Stimulated activated CD4-positive, alpha-beta T cell treated with anti-CD3 and anti-CD28 coated beads, Interleukin-12 subunit alpha, Interleukin-12 subunit beta, amount 100 ng/mL, for 24 hours (primary cell): ENCODE results near the gene HIF3A.

ENCODE experiments used
- DNase-seq, 2 experiments: peaks; one replicate each; pipeline ENCODE4 v3.0.0-alpha.2; 2020; ENCODE audit warnings: low read depth in 2 of 2

The HIF3A gene

DNA sequence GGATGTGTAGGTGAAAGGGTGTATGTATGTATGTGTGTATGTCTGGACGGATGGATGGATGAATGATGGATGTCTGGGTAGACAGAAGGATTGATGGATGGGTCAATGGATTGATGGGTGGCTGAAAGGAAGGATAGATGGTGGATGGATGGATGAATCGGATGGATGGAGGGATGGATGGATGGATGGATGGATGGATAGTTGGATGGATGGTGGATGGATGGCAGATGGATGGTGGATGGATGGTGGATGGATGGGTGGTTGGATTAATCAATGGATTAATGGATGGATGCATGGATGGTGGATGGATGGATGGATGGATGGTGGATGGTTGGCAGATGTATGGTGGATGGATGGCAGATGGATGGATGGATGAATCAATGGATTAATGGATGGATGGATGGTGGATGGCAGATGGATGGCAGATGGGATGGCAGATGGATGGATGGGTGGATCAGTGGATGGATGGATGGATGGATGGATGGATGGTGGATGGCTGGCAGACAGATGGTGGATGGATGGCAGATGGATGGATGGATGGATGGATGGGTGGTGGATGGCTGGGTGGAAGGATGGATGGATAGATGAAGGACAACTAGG lies 33.6 kb downstream of the HIF3A start:
- DNase-seq, result no peak

DNA sequence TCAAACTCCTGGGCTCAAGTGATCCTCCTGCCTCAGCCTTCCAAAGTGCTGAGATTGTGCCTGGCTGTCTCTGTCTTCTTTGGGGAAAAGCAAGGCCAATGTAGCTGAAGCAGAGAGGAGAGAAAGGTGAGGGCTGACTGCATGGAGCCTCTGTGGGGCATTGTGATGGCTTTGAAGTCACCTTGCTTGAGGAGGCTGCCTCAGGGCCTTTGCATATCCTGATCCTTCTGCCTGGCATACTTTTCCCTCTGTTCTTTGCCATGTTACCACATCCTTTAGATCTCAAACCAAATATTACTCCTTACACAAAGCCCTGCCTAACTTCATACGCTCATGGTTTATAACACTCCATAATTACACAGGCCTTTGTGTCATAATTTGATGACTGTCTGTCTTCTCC lies 40.6 kb downstream of the HIF3A start:
- DNase-seq, result no peak

DNA sequence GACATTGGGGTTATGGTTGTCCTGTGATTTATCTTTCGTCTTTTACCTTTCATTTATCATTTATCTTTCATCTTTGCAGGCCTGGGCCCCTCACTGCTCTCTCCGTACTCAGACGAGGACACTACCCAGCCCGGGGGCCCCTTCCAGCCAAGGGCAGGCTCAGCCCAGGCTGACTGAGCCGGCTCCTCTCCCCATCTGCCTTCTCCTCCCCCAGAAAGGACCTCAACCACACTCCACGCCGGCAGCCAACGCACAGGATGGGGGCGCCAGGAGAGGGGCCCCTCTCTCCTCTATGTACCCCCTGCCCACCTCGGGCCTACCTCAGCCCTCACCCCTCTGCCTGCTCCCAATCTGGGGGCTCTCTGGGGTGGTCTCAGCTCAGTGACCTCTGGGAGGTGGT lies 42.6 kb downstream of the HIF3A start:
- DNase-seq, result no peak

DNA sequence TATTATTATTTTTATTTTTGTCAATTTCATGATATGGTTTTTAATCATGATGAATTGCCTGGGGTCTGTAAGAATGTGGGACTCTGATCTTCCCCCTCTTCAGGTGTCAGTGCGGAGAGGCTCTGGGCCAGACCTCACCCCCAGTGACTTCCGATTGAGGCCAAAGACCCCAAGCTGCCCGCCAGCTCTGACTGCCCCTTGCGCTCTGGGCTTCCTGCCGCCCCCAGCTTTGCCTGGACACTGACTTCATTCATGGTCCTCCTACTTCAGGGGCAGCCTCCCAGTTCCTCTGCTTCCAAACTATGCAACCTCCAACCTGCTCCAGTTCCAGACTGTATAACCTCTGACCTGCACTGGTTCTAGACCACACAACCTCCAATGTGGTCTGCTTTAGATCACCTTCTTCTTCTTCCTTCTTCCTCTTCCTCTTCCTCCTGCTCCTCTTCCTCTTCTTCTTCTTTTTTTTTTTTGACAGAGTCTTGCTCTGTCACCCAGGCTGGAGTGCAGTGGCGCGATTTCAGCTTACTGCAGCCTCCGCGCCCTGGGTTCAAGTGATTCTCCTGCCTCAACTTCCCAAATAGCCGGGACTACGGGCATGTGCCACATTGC lies 43.3 kb downstream of the HIF3A start:
- no peak for DNase-seq

DNA sequence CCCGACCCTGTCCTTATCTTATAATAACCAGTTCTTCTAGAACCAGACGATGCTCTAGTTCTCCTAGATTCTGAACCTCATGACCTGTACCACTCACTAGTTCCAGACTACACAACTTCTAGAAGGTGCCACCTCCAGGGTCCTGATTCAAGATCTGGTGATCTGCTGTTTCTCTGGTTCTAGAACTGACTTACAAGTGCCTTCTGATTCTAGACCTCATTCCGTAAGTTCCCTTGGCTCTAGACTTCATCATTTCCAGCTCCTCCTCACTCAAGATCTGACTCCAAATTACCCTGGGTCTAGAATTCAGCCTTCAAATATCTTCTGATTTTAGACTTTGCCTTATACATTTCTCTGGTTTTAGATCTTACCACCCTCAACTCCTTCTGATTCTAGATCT lies 45.1 kb downstream of the HIF3A start:
- DNase-seq, result no peak

DNA sequence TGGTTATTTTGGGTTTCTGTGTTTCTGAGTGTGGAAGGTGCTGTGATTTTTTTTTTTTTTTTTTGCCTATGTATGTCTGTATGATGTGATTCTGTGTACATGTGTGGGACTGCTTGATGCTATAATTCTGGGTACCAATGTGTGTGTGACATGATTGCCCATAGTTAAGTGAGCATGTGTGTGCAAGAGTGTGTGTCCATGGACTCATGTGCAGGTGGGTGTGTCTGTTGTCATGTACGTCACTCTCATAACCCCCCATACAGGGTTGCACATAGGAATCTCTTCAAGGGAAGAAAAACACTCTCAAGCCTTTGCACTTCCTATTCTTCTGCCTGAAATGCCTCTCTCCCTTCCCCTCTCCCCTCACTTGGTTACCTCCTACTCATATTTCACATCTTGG lies 47.5 kb downstream of the HIF3A start:
- no peak for DNase-seq

DNA sequence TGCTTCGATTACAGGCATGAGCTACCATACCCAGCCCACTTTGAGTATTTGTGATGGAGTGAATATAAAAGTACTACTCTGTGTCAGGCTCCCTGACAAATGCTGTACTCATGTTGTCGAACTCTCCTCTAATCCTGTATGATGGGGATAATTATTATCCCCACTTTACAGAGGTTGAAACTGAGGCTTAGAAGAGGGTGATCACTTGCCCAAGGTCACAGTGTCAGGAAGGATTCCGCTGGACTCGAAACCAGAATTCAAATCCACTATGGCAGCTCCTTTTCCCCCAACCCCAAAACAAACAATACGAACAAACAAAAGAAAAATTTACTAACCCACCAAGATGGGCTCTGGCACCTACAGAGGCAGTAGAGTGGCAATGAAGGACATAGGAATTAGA lies 48.3 kb downstream of the HIF3A start:
- no peak for DNase-seq

DNA sequence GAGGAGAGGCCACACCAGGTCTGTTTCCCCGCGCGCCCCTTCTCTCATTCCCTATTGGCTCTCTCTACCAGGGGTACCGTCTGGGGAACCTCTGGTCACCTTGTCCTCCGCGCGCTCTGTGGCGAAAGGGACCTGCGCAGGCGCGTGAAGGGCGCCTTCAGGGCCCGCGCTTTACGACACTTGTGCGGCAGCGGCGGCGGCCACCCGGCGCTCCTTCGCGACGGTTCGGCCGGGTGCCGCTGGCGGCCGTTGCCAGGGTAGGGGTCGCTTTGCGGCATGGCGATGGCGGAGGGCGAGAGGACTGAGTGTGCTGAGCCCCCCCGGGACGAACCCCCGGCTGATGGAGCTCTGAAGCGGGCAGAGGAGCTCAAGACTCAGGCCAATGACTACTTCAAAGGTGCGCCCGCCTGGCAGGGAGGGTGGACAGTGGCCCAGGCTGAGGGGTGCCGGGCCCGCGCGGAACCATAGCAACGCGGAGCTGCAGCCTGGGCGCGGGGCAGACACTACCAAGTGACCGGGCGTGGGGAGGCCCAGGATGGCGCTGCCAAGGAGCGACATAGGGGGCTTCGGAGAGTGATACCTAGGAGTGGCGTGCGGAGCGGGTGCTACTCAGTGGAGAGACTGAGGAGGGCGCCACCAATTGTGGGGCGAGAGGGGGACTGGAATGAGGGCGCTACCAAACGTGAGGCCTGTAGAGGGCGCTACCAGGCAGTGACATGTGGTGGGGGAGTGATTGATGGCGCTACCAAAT lies 50.2 kb downstream of the HIF3A start, which contains the start of gene PPP5C:
TSS of gene PPP5C (plus strand) at position 267 of the 751 bp plus-strand sequence. CDS start at position 277, 10 bp downstream.
- peak; percentile 73 to 84 for DNase-seq

DNA sequence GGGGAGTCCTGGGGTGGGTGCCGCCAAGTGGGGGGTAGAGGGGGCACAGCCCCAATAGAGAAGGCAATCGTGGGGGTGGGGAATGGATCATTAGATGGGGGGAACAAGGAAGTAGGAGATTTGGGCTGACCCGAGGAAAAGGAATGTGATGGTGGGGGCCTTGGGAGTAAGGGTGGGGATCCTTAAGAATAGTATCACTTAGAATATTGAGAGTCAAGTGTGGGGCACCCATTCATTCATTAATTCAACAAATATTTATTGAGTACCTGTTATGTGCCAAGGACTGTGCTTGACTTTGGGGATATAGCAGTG lies 50.7 kb downstream of the HIF3A start:
- no peak for DNase-seq

DNA sequence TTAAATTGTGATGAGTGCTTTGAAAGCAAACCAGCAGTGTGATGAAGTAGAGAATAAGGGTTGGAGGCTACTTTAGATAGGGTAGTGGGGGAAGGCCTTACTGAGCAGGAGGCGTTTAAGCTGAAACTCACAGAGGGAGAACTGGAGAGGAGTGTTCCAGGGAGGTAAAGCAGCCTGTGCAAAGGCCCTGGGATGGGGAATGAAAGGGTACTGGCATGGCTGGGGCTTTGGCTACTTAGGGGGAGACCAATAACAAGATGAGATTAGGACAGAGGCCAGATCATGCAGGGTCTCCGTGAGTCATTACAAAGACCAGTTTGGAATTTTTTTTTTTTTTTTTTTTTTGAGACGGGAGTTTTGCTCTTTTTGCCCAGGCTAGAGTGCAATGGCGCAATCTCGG lies 51.1 kb downstream of the HIF3A start:
- DNase-seq, result no peak

DNA sequence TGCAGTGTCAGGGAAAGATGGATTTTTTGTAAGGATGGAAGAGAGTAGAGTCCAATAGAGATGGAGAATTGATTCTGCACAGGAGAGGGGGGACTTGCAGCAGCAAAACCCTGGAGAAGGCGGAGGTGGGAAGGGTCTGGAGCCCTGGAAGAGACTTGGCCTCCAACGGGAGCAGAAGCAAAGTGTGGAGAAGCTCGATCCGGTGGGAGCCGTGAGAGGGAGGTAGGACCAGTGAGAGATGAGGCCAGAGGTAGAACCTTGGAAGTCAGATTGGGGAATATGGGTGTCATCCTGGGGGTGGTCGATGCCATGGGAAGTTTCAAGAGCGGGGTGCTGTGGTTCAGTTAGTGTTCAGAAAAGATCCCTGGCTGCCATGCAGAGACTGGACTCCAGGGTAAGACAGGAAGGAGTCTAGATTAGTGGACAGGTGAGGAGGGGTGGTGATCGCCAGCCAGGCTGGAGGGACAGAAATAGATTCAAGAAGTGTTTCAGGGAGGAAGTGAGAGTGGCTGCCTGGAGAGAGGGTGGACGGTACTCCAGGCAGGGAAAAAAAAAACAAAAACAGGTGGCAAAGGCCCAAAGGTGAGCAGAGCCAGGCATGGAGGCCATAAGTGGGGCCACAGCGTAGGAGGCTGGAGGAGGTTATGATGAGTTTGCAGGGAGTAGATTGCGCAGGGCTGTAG lies 52.6 kb downstream of the HIF3A start:
- DNase-seq, result no peak

DNA sequence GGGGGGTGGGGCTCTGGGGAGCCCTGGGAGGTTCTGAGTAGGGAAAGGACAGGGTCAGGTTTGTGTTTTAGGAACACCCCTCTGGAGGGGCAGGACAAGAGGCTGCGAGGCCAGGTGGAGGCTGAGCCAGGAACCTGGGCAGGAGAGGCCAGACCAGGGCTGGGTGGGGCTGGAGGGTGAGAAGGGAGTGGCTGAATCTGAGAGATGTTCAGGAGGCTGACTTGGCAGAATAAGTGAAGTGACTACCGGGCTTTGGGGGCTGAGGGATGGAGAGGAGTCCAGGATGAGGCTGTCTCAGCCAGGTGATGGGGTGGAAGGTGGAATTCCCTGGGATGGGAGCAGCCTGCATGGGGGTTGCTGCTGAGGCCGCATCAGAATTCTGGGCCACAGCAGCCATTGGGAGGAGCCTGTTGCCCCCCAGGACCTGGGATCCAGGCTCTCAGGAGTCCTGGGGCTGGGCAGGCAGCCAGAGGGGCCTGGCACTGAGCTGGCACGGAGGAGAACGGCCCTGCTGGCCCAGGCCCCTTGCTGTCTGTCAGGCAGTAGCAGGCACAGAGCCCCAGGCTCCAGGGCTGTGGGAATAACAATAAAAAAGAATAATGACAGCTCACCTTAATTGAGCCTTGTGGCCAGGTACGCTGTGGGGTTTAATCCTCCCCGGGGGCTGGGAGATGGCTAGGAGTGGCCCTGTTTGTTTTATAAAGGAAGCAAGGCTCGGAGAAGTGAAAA lies 53.4 kb downstream of the HIF3A start:
- no peak for DNase-seq

DNA sequence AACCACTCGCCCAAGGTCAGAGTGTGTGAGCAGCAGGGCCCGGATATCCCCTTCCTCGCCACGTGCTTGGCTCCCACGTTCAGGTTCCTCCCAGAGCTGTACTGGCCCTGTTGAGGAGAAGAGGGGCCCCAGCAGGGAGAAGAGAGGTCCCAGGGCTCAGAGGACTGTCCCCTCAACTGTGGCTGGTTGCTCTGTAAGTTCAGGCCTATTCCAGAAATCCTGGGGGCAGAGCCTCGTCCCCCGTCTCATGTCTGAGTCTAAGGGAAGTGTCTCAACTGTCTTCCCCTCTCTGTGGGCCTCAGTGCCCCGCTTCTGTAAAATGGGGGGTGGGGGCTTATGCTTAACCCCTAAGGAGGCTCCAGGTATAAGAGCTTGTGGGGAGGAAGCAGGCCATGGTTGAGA lies 53.9 kb downstream of the HIF3A start:
- DNase-seq, result no peak

DNA sequence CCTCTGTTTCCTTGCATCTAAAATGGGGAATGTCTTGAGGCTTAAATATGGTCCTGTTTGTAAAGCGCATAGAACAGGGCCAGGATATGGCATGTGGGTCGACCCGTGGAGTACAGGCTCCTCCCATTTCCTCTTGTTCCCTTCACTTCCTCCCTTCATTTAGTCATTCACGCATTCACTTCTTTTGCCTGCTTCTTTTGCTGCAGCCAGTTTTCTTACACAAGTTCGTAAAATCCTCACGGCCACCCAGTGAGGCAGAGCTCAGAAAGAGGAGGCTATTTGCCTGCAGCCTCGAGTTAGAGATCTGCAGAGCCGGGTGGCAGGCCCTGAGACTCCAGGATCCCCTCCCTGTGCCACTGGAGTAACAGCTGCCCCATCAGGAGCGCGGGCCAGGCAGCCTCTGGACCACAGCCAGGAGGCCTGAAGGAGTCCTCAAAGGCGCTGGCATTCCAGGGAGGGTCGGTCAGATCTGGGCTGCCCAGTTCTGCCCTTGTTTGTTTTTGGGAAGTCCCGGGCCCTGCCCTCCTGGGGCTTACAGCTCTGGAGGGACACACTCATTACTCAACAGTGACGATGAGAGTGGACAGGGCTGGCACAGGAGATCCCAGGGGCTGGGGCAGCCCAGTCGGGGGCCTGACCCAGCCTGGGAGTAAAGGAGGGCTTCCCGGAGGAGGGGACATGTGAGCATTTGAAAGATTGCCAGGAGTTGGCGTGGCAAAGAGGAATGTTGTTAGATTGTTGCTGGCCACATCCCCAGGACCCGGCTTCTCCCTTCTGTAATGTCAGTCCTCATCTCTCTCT lies 54.6 kb downstream of the HIF3A start:
- DNase-seq, result no peak

DNA sequence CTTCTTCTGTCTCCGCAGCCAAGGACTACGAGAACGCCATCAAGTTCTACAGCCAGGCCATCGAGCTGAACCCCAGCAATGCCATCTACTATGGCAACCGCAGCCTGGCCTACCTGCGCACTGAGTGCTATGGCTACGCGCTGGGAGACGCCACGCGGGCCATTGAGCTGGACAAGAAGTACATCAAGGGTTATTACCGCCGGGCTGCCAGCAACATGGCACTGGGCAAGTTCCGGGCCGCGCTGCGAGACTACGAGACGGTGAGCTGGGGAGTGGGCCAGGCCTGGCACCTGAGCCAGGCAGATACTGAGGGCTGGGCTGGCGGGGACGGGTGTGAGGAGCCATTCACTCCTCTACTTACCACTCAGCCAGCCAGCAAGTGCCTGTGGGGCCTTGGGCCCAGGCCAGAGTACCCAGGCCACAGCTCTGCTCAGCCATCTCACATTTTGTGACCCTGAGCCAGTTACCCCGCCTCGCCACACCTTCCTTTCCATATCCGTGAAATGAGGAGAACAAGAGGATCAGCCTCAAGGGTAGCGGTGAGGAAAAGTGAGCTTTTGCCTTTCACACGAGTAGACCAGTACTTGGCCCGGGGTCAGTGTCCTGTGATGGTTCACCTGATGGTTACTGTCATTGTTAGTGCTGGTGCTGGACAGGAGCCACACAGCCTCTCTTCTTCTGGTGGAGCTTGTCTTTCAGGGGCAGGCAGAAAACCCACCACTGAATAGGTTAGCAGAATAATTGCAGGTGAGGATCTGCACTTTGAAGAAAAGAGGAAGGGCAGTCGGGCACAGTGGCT lies 57.1 kb downstream of the HIF3A start:
- DNase-seq, result no peak

DNA sequence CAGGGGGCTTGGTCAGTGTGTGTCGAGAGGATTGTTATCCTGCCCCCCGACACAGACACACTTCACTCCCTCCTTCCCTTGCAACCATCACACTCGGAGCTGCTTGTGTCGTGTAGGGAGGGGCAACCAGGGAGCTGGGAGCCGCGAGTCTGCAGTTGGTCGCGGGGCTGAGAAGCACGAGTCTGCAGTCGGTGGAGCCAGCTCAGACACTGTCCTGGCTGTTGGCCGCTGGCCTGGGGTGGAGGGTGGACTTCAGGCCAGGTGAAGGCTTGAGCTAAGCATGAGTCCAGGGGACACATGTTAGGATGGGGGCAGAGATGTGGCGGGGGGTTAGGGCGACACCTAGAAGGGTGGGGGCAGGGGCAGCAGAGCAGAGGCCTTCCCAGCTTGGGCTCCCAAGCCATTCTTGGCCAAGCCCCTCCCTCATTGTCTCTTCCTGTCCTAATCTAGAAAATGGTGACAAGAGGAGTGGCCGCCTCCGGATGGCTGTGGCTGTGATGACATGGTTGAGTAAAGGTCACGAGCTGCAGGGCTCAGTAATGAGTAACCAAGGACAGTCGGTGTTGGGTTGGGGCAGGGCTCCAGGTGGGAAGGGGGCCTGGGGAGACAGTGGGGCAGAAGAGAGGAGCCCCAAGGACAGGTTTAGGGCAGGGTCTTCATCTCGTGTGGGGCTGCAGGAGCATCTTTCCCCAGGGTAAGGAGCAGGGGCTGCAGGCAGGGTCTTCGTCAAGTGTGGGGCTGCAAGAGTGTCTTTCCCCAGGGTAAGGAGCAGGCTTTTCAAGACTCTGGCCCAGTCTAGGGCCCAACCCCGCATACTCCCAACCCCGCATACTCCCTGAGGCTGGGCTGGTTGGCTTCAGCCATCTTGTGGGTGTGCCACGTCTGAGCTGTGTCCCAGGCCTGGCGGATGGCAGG lies 58.6 kb downstream of the HIF3A start:
- DNase-seq, result no peak

DNA sequence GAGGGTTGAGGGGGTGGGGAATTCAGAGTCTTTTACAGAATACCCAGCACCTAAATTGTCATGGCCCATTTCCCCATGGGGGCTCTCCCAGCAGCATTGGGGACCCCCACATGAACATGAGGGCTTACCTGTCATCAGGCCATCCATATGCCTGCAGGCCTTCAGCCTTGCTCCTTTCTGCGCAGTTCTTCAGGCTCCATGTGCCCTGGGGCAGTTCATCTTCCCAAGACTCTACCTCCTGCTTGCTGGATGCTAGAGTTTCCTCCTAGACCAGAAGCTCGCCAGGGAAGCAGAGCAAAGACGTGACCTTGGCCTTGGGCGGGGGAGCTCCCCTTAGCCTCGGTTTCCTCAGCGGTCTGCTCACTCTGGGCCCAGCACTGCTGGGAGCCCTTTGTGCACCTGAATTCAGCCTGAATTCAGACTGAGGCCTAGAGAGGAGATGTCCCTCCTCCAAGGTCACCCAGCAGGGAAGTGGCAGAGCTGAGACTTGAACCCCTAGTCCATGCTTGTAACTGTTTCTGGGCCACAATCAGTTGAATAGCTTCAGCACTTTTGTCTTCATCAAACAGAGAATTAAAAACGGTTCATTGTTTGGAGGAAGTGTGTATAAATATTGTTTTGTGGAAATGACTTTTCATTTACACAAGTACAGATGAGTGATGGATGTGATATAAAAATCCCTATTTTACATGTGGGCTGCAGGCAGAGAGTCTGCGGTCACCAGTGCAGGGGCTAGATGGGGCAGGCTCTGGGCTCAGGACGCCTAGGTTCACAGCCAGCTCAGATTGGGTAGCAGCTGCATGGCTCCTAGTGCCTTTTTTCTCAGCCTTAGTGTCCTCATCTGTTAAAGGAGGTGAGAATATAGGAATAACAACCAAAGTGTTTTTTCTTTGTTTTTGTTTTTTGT lies 59.6 kb downstream of the HIF3A start:
- no peak for DNase-seq

DNA sequence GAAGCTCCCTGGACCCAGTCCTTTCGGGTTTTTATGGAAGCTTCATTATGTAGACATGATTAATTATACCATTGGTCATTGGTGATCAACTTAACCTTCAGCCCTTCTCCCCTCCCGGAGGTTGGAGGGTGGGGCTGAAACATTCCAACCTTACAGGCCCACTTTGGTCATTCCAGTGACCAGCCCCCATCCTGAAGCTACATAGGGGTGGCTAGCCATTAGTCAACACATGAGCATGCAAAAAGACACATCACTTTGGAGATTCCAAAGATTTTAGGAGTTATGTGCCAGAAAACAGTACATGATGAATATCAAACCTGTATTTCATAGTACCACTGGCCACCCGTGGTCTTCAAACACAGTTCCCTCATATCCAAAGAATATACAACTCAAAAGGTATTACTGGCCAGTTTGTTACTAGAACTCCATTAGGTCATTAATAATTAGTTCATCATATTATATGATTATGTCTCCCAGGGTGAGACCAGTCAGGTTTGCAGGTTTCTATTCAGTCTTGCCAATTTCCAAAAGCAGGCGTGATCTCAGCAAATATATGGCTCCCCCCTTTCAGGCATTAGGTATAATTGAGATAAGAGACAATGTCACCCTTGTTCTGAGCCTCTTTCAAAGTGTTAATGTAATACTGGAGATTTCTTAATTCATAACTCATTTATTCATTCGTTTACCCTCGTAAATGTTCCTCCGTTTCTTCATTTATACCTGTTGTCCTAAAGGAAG lies 61.2 kb downstream of the HIF3A start:
- no peak for DNase-seq
